HEK293T (cell line): ENCODE measurements around the gene GLRX2.
"Not testable (repeated sequence)": the region's sequence is repeated elsewhere in the genome, so short reads cannot be mapped to it uniquely, and the experiment has no call there.

Source experiments
- ELF4 ChIP-seq: fragments of 450-650 bp; IDR thresholded peaks from 2 replicates; pipeline ENCODE4 v1.6.1; 2017; ENCODE audit warnings: antibody characterized with exemption
- LEF1 ChIP-seq: fragments of 450-650 bp; IDR thresholded peaks from 2 replicates; pipeline ENCODE4 v1.6.1; 2017; ENCODE audit warnings: mild to moderate bottlenecking, borderline replicate concordance
- SP1 ChIP-seq: fragments of 450-650 bp; IDR thresholded peaks from 2 replicates; pipeline ENCODE4 v1.6.1; 2017

- TF ChIP-seq SP1, ELF4, LEF1: not testable (repeated sequence)
Observed at GRCh38 chr1:193117167-193117566, 12.0 kb upstream of the GLRX2 start.
